Choroid plexus epithelial cell (primary cell): ENCODE measurements around the gene FAM83F.

Experiments
- DNase-seq: peaks from one replicate; pipeline ENCODE4 v3.0.0-alpha.2; 2010; ENCODE audit warnings: low read depth
- H3K4me3 ChIP-seq: 2 replicates; pipeline ENCODE4 v1.5.1; 2011; ENCODE audit warnings: low read depth, mild to moderate bottlenecking, control low read depth, low read length, moderate library complexity
- CTCF ChIP-seq: conservative IDR thresholded peaks from 2 replicates; pipeline ENCODE4 v1.5.1; 2011; ENCODE audit warnings: low read depth, mild to moderate bottlenecking, control low read depth, inconsistent platforms, low read length, moderate library complexity

FAM83F gene

GRCh38 chr22:39952347-39952746 is 42.4 kb upstream of the FAM83F start:
- no peak for DNase-seq
- no peak for TF ChIP-seq CTCF
- no peak overlapping the region for H3K4me3 ChIP-seq

GRCh38 chr22:39953101-39953500 is 41.7 kb upstream of the FAM83F start:
- H3K4me3 ChIP-seq, result no peak overlapping the region
- TF ChIP-seq CTCF, result no peak
- no peak for DNase-seq

GRCh38 chr22:39954584-39955055 is 40.1 kb upstream of the FAM83F start:
- no peak overlapping the region for H3K4me3 ChIP-seq
- peak; percentile 99 for DNase-seq
- TF ChIP-seq CTCF, result no peak

- no peak for TF ChIP-seq CTCF
- H3K4me3 ChIP-seq, result no peak overlapping the region
- peak; percentile 52 for DNase-seq
Observed at GRCh38 chr22:39955675-39956074, 39.1 kb upstream of the FAM83F start.

- TF ChIP-seq CTCF, result no peak
- DNase-seq, result no peak
- H3K4me3 ChIP-seq, result no peak overlapping the region
Observed at GRCh38 chr22:39956932-39957664, 37.7 kb upstream of the FAM83F start.

GRCh38 chr22:39958009-39958711 is 36.6 kb upstream of the FAM83F start:
- no peak for DNase-seq
- no peak for TF ChIP-seq CTCF
- H3K4me3 ChIP-seq, result no peak overlapping the region
